ENCODE results near the gene TAF9B.
"Not testable (repeated sequence)": the region's sequence is repeated elsewhere in the genome, so short reads cannot be mapped to it uniquely, and the experiment has no call there.

The TAF9B gene

DNA sequence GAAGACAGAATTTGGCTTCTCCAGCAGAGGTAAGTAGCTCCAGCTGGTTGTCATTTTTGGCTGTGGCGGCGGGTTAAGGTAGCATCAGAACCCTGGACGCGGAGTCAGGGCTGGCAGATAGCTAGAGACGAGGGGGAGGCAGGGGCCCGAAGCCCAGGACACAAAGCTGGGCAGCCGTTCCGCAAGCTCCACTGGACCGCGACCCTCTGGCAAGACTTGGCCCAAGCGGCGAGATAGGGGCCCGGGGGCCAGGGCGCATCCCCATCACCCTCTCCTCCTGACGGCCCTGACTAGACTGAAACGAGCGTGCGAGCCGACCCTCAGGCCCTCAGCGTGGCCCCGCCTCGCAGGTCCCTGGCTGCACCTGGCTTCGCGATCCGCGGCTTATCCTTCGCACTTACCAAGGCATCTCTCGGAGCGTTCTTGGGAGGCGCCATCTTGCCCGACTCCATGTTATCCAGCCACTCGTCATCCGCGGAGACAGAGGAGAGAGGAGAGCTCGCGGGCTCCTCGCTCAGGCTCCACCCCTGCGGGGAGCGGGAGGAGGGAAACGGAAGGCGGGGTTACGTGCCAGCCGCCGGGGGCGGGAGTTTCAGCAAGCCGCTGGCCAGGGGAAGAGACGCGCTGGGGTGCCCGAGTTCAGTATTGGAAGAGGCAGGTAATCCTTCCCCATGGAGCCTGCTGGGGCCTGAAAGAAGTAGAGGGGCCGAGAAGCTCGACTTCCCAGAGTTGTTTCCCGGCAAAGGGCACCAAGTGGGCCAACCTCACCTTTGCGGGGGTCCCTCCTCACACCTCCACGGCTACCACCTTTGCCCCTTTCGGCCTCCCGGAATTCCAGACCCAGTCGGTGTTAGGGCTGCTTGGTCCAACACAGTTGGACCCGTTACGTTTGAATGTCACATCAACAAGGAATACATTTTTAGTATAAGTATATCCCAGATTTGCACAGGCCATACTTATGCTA, at the start of gene TAF9B:
Gene TAF9B (minus strand): TSS at position 491 of the 964 bp plus-strand sequence. CDS start 39 bp downstream, at position 452.
- peak; percentile 64 to 65 for DNase-seq

GRCh38 chrX:78182881-78183280, 43.4 kb upstream of the TAF9B start:
- DNase-seq: no peak

DNA sequence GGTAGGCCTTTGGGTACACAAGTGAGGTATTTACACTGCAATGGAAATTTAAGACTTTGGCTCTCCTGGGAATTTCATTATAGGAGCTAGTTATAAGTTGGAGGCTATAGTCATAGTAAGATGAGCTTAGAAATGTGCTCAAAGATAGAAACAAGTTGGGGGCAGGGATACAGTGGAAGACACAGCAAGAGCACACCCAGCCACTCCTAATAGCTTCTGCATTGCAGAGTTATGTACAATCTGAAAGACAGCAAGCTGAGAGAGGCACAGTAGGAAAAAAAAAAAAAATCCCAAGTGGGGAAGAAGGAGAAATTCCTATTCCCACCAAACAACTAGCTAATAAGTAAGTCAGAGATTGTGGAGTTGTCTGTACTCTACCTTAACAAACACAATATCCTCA, 41.9 kb upstream of the TAF9B start:
- DNase-seq: no peak

DNA sequence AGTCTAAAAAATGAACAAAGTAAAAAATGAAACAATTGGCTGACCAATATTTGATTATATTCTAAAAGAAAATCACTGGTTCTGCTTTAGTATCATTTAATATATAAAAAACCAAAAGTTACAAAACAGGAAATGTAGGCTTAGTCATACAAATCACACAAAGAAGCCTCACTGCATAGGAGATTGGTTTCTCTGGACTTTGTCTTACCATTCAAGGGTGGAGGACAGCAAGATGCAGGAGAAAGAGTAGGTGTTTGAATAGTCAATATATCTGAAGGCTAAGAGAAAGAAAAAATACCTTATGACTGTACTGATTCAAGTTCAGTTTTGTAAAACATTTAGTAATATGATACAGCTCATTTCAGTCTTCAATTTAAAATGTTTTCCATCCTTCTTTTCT, 28.6 kb upstream of the TAF9B start:
- no peak for DNase-seq

DNA sequence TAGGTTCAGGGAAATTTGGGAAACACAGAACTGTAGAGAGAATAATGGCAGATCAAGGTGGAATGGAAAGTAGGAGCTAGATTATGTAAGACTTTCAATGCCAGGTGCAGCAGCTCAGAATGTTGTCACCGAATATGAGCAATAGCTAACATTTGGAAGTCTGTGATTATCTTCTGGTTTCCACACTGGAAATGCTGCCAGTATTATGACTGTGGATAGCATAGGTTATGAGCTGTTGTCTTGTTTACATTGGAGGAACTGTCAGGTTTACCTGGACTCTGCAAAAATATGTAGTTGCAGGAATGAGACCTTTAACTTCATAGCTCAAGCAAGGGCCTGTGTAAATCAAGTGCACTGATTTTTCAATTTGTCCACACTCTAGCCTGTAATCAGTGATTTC, 26.0 kb upstream of the TAF9B start:
- no peak for DNase-seq

DNA sequence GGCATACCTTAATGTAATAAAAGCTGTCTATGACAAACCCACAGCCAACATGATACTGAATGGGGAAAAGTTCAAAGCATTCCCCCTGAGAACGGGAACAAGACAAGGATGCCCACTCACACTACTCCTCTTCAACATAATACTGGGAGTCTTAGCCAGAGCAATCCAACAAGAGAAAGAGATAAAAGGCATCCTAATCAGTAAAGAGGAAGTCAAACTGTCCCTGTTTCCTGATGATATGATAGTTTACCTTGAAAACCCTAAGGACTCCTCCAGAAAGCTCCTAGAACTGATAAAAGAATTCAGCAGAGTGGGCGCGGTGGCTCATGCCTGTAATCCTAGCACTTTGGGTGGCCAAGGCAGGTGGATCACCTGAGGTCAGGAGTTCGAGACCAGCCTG, 23.7 kb upstream of the TAF9B start:
- not testable (repeated sequence) for DNase-seq

- DNase-seq: not testable (repeated sequence)
Observed at GRCh38 chrX:78160711-78161110, 21.3 kb upstream of the TAF9B start.

GRCh38 chrX:78157846-78158245, 18.4 kb upstream of the TAF9B start:
- DNase-seq: not testable (repeated sequence)

- DNase-seq: not testable (repeated sequence)
Observed at GRCh38 chrX:78157373-78157772, 17.9 kb upstream of the TAF9B start.

- DNase-seq: not testable (repeated sequence)
Observed at GRCh38 chrX:78147002-78147540, 7.6 kb upstream of the TAF9B start.

DNA sequence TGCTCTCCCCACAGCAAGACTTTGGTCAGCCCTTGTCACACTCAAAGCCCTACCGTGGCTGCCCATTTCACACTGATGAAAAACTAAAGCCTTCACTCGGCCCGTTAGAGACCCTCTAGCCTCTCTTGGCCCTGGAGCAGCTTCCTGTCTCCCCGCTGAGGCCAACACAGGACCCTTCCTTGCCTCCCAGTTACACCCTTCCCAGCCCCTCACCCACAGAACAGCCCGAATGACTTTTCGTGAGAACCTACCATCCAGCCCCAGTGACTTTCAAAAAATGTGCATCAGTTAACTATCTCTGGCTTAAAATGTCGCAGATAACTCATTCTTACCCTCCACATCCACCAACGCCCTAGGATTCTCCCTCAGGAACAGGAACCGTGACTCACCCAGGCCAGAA, 756 bp upstream of the TAF9B start:
- no peak for DNase-seq

DNA sequence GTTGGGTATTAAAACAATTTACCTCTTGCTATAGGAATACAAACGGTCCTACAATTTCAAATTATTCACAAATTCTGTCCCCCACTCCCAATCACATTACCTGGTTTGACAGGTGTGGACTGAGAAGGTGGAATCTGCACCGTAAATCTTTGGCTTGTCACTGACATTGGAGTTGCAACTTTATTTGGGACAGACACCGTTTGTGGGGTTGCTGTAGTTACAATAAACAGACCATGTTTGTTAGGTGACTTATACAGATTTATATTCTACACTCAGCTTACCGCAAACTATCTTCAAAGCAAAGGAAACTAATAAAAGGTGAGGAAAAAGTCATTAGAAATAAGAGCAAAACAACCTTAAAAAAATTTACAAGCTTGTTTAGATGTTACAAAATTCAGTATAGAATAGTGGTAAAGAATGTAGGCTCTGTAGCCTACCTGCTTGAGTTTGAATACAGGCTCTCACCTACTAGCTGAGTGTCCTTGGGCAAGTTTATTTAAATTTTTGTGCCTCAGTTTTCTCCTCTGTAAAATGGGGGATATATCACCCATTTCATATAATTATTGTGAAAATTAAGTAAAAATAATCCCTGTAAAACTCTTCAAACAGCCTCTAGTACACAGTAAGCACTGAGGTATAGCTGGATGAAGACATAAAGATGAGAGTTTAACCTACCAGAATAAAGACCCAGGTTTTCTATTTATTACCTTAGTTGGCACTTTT, 6.1 kb downstream of the TAF9B start:
- DNase-seq: no peak

DNA sequence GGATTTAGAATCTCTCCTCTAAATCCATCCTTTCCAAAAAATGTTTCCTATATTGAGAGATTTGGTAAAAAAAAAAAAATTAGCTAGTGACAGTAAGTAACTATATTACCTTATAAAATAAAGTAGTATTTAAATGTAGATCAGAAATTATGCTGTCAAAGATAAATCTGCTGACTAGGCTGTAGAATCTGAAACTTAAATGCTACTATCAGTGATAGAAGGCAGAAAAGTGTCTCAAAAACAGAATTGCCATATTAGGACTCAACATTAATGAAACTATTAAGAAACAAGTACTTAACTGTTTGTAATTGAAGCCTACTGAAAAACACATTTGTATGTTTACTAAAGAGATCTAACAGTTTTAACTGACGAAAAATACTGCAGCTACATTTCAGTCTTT, 8.3 kb downstream of the TAF9B start:
- DNase-seq: no peak

DNA sequence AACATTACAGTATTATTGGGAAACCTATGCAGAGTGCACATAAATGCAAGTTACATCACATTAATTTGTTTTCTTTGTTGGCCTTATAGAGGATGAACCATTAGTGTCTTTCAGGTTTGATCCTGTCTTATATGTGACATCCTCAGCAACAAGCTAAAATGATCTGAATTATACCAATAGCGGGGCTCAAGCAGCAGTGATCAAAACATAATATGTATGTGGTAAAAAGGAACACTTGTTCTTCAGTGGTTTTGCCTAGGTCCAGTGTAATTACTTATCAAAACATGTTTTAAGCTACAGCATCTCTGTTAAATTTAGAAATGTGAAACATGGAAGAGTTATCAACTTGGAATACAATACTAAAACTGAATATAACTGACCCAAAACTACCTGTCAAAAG, 9.1 kb downstream of the TAF9B start:
- no peak for DNase-seq

GRCh38 chrX:78129714-78130113, 9.7 kb downstream of the TAF9B start:
- no peak for DNase-seq

DNA sequence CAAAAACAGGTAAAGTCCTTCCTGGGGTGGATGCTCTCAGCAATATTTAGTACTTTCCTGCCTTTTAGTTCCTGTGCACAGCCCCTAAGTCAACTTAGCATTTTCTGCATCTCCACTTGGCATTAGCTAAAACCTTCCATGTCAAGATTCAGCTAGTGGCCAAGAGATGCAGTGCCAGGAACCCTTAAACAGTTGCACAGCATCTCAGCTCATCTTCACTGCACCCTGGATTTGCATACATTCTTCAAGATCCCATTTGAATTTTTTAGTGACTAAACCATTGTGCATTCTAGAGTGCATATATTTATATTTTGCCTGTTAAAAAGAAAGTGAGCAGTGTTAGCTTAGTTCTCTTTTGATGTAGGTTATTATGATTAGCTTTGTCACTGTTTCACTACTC, 13.7 kb downstream of the TAF9B start:
- DNase-seq: not testable (repeated sequence)

DNA sequence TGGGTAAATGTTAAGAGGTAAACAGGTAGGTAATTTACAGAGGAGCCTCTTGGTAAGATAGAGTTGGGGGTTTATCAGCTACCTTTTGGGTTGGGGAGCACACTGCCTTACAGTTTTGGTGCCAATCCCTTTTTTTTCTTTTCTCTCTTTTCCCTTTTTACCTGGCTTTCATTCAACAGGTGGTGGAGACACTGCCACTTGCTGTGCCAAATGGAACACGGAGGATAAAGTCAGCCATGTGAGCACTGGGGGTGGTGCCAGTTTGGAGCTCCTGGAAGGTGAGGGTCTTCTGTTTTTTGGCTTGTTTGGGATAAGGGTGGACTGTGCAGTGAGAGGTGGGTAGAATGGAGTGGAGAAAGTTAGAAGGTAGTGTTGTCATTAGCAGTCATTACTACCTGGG, 14.3 kb downstream of the TAF9B start:
- DNase-seq: no peak

GRCh38 chrX:78124307-78124706, 15.1 kb downstream of the TAF9B start:
- DNase-seq: no peak

DNA sequence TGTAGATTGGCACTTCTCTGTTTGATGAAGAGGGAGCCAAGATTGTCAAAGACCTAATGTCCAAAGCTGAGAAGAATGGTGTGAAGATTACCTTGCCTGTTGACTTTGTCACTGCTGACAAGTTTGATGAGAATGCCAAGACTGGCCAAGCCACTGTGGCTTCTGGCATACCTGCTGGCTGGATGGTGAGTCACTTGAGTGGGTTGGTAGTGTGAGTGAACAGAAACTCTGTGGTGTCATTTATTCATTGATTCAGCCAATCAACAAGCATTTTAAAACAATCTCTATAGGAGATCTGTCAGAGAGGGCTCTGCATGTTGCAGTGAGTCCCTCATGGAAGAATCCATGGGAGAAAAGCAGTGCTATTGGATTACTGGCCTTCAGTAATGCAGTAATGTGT, 16.3 kb downstream of the TAF9B start:
- DNase-seq: no peak

GRCh38 chrX:78119521-78120227, 19.8 kb downstream of the TAF9B start:
- DNase-seq: no peak

DNA sequence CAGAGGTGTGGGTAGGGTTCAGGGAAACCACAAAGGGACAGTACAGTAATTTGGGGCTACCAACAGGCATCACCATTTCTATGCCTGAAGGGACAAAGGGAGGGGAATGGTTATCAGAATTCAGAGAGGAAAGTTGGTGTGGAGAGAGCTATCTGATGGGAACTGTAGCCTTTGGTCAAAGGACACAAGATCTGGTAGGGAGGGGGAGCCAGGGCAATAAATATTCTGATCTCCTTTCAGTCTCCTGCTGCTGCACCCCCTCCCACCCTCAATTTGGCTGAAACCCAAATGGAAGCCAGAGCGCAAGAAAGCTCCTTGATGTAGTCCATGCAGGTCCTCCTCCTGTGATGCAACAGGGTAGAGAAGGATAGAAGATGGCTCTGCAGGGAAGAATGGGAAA, 20.8 kb downstream of the TAF9B start:
- DNase-seq: no peak

DNA sequence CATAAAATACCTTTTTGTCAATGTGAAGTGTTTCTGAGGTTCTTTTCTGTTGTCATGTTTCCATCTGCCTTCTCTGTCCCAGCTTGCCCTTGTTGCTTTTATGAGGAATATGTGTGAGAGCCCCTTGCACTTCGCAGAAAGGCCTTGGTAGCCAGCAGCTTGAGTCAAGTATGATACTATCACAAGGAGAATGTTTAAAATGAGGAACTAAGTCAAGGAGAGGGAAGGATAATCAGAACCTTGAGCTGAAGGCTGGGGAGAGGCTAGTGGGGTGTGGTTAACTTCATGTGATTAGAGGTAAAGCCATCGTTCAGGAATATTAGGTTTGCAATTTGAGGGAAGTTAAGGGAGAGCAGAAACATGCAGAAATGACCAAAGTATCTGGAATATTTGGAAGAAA, 22.7 kb downstream of the TAF9B start:
- DNase-seq: no peak

DNA sequence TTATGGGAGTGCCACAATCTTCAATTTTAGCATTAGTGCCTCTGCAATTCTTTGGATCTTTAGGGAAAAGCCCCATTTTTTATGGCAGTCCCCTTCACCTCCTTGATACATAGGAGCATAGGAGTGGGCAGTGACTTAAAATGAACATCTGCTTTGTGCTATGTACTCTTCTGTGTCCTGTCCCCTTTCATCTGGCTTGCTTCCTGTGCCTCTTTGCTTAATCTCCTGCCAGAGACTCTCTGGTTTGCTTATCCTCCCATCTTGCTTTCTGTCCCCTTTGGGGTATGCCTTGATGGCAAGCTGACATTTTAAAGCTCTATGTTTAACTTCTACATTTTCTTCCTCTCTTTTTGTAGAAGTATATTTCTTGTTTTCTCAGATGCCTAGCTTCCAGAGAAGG, 23.1 kb downstream of the TAF9B start:
- no peak for DNase-seq
